ENCODE results near the gene EEF1A2.

GRCh38 chr20:63530788-63531160 is 31.9 kb upstream of the EEF1A2 start:
- TF ChIP-seq CTCF (IDR thresholded peaks at IDR 0.05) (no peak), ZFX (IDR thresholded peaks at IDR 0.05; ENCODE audit: borderline replicate concordance) (no peak)

Measured in 22Rv1 (cell line).